Cardiac muscle cell (in vitro differentiated cells and primary cell): ENCODE results near the gene ACACB. TPM values are rescaled to one million over a fixed set of nuclear protein-coding genes. Genes with fewer than 3 reads are reported as not detected.

Experiments used
- DNase-seq, 2 donors: peaks; one replicate each; pipeline versions ENCODE4 v3.0.0 to v3.0.0-alpha.2; 2010 to 2017; ENCODE audit warnings: low read depth in 1 of 2, low spot score in 1 of 2
- H3K27ac ChIP-seq: fragments of 200-600 bp; sonication (generic); 2 replicates; pipeline ENCODE4 v1.5.1; 2016
- H3K27me3 ChIP-seq: fragments of 200-600 bp; sonication (generic); 2 replicates; pipeline ENCODE4 v1.6.0; 2016; ENCODE audit warnings: control low read depth
- H3K36me3 ChIP-seq: fragments of 200-600 bp; sonication (generic); 2 replicates; pipeline ENCODE4 v1.5.1; 2016; ENCODE audit warnings: control low read depth
- H3K4me1 ChIP-seq: fragments of 200-600 bp; sonication (generic); 2 replicates; pipeline ENCODE4 v1.8.1; 2017; ENCODE audit warnings: low read depth, mild to moderate bottlenecking, mixed run types
- H3K4me3 ChIP-seq: fragments of 200-600 bp; sonication (generic); 2 replicates; pipeline ENCODE4 v1.5.1; 2016; ENCODE audit warnings: mild to moderate bottlenecking
- H3K9me3 ChIP-seq: fragments of 200-600 bp; sonication (generic); 2 replicates; pipeline ENCODE4 v1.5.1; 2017; ENCODE audit warnings: low read depth, mild to moderate bottlenecking, control low read depth
- CTCF ChIP-seq: IDR thresholded peaks from 2 replicates; pipeline ENCODE4 v1.5.1; 2012; ENCODE audit warnings: low read depth, mild to moderate bottlenecking, low read length
- polyA plus RNA-seq: library from polyadenylated mRNA; unstranded; fragments of >200 nt; fragmentation: Nextera tagmentation; extraction: Ambion mirVana; gene quantifications from 2 replicates; pipeline ENCODE4 v1.2.1, GENCODE V29; 2016
- total RNA-seq: library from RNA; depleted of rRNA; stranded (reverse); fragments of >200 nt; gene quantifications from 2 replicates; pipeline ENCODE4 v1.2.3, GENCODE V29; 2016

Gene ACACB
- total and polyA plus RNA-seq, 2 experiments from 2014 or later = 28.9 to 78.0 TPM

- Histone ChIP-seq H3K4me3 (no peak overlapping the region), H3K9me3 (no peaks in the 10 kb centered on the region), H3K36me3 (peaks cover 65% of the 10 kb centered on the region), H3K27me3 (no peaks in the 10 kb centered on the region), H3K27ac (no peak overlapping the region), H3K4me1 (no peaks in the 10 kb centered on the region)
- no peak for DNase-seq
- no peak for TF ChIP-seq CTCF
Measured at GRCh38 chr12:109247831-109248654, 131.7 kb downstream of the ACACB start.

GRCh38 chr12:109250523-109250922 lies 134.1 kb downstream of the ACACB start:
- H3K4me1 ChIP-seq = no peaks in the 10 kb centered on the region
- no peak for TF ChIP-seq CTCF
- no peak overlapping the region for H3K4me3 ChIP-seq
- H3K27me3 ChIP-seq = no peaks in the 10 kb centered on the region
- H3K9me3 ChIP-seq = no peaks in the 10 kb centered on the region
- no peak overlapping the region for H3K27ac ChIP-seq
- no peak for DNase-seq
- H3K36me3 ChIP-seq = peaks cover 67% of the 10 kb centered on the region

GRCh38 chr12:109252799-109253198 lies 136.4 kb downstream of the ACACB start:
- H3K9me3 ChIP-seq = no peaks in the 10 kb centered on the region
- DNase-seq = no peak
- no peaks in the 10 kb centered on the region for H3K4me1 ChIP-seq
- no peaks in the 10 kb centered on the region for H3K27me3 ChIP-seq
- H3K4me3 ChIP-seq = no peak overlapping the region
- peaks cover 51% of the 10 kb centered on the region for H3K36me3 ChIP-seq
- no peak overlapping the region for H3K27ac ChIP-seq
- no peak for TF ChIP-seq CTCF

- no peak for TF ChIP-seq CTCF
- Histone ChIP-seq H3K27me3 (no peaks in the 10 kb centered on the region), H3K9me3 (no peaks in the 10 kb centered on the region), H3K4me3 (no peak overlapping the region), H3K27ac (no peak overlapping the region), H3K4me1 (no peaks in the 10 kb centered on the region), H3K36me3 (peaks cover 50% of the 10 kb centered on the region)
- DNase-seq = no peak
Measured at GRCh38 chr12:109253913-109254544, 137.6 kb downstream of the ACACB start.

- H3K27me3 ChIP-seq = no peaks in the 10 kb centered on the region
- TF ChIP-seq CTCF = peak; percentile 53
- H3K36me3 ChIP-seq = peaks cover 52% of the 10 kb centered on the region
- no peaks in the 10 kb centered on the region for H3K4me1 ChIP-seq
- H3K9me3 ChIP-seq = no peaks in the 10 kb centered on the region
- H3K27ac ChIP-seq = no peak overlapping the region
- H3K4me3 ChIP-seq = no peak overlapping the region
- DNase-seq = peak in 1 of 2 donors; percentile 79
Measured at GRCh38 chr12:109255377-109255776, 139.0 kb downstream of the ACACB start.
